Fibroblast of pulmonary artery (primary cell): Measurements from ENCODE around the gene MLST8.

Experiments used
- DNase-seq: peaks from one replicate; pipeline ENCODE4 v3.0.0-alpha.2; 2010; ENCODE audit warnings: low read depth
- H3K4me3 ChIP-seq: replicated peaks from 2 replicates; pipeline ENCODE4 v1.5.1; 2011; ENCODE audit warnings: low read depth, mild to moderate bottlenecking, control low read depth, low read length, moderate library complexity
- CTCF ChIP-seq: IDR thresholded peaks from 2 replicates; pipeline ENCODE4 v1.5.1; 2011; ENCODE audit warnings: mild to moderate bottlenecking, control low read depth, low read length, inconsistent platforms; ENCODE audit errors: missing control alignments

The MLST8 gene

DNA sequence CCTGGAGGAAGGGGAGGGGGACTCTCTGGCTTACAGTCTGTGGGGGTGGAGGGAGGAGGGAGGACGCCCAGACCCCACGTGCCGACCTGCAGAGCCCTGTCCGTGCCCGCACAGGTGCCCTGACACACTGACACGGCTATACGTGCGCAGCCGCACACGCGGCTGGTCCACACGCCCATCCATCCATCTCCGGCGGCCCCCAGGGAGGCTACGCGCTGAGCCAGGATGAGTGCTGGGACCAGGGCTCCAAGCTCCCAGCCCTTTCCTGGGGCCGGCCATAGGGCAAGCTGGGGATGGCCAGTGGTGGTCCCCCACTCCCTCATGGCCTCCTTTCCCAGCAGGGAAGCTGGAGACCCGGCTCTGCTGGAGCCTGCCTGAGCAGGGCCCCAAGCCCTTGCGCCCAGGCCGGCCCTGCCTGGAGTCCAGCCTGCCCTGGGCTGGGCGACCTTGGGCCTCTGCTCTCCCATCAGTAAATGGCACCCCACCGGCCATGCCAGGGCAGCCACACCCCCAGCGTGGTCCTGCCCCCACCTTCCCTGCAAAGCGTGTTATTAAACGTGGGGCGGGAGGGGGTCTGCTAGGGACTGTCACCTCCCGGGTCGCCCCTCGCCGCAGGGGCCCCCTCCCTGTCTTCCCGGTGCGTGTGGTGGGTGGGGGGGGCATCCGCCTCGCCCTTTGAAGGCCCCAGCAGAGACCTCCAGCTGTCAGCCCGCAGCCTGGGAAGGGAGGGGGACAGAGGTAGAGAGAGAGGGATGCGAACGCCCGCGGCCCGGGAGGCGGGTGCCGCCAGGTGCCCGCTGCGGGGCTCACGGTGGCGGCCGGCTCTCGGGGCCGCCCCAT is 9.7 kb upstream of the MLST8 start:
- H3K4me3 ChIP-seq = no peak overlapping the region
- no peak for TF ChIP-seq CTCF
- no peak for DNase-seq

- no peak within 1 kb of the TSS for H3K4me3 ChIP-seq
- no peak for DNase-seq
These were observed 8.9 kb upstream of the MLST8 start, which contains the start of gene CASKIN1 for GRCh38 chr16:2196162-2196980. Gene CASKIN1 (minus strand): TSS chr16:2196605. CDS start chr16:2196432, 173 bp downstream.

GRCh38 chr16:2196981-2197511 is 8.2 kb upstream of the MLST8 start:
- H3K4me3 ChIP-seq = no peak overlapping the region
- no peak for TF ChIP-seq CTCF
- DNase-seq = no peak

More at GRCh38 chr16:2196162-2196980, 8.9 kb upstream of the MLST8 start, which contains the start of gene CASKIN1:
- TF ChIP-seq CTCF = no peak

- no peak for DNase-seq
- H3K4me3 ChIP-seq = no peak overlapping the region
- TF ChIP-seq CTCF = no peak
These were observed 7.5 kb upstream of the MLST8 start for GRCh38 chr16:2197765-2198164.

GRCh38 chr16:2198283-2198682 is 7.0 kb upstream of the MLST8 start:
- DNase-seq = no peak
- no peak overlapping the region for H3K4me3 ChIP-seq
- TF ChIP-seq CTCF = no peak

DNA sequence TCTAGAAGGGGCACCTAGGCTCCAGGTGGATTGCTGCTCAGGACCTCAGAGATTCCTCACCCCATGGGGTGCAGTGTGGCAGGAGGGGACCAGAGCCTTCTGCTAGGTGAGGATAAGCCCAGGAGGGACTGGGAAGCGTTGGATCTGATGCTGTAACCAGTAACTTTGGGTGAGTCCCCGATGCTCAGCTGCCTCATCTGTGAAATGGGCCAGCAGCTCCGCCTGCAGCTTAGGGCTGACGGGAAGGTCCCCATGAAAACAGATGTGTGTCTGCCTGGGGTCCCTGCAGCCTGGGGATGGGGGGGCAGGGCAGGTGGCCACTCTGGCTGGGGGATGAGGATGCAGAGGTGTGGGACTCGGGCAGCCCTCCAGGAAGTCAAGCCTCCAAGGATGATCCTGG is 6.2 kb upstream of the MLST8 start:
- TF ChIP-seq CTCF = no peak
- no peak for DNase-seq
- no peak overlapping the region for H3K4me3 ChIP-seq
